ENCODE measurements around the gene HELZ.

- TF ChIP-seq GATA2 (IDR thresholded peaks at IDR 0.05; ENCODE audit: low read depth, low read length) = no peak
- TF ChIP-seq GATA3 (IDR thresholded peaks at IDR 0.05; ENCODE audit: low read depth, low read length) = no peak
Observed at GRCh38 chr17:67125924-67126323, 119.1 kb downstream of the HELZ start.

Measured in SH-SY5Y (cell line).